ENCODE measurements around the gene FBLN1. TPM values are rescaled to one million over a fixed set of nuclear protein-coding genes. Genes with fewer than 3 reads are reported as not detected.

The FBLN1 gene
- polyA plus RNA-seq, 1 experiment, result 1,033 TPM

DNA sequence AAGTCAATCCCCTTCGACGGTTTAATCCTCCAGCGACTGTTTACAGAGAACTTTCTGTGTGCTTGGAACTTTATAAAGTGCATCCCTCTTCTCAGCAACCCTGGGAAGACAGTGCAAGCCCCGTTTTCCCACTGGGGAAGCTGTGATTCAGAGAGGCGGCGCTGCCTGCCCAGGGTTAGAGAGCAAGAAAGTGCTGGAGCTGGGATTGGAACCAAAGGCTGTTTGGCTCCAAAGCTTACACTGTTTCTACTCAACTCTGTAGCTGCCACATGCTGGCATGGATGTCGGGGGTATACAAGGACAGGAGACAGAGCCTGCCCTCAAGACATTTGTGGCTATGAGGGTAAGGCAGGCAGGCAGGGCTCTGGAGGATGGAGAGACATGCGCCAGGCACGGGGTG is 13.0 kb downstream of the FBLN1 start:
- no peak for DNase-seq (ENCODE audit: low read depth)
- TF ChIP-seq CTCF (IDR thresholded peaks at IDR 0.05; ENCODE audit: insufficient read depth, low read depth, low read length), result no peak
- H3K4me3 ChIP-seq (ENCODE audit: low read depth, low read length), result no peak overlapping the region
- no peaks in the 10 kb centered on the region for H3K27me3 ChIP-seq (ENCODE audit: control insufficient read depth, insufficient read depth, low read length)
- ChIA-PET POLR2A (no interaction called here), CTCF (interaction anchor here (1.0 to 5.7 kb wide), 3 partner anchors 11 to 75 kb away, joined by 3 to 19 read pairs (median 3); no protein-coding TSS in a partner anchor)
- H3K36me3 ChIP-seq (ENCODE audit: control insufficient read depth, insufficient read depth, low read length), result peaks cover 46% of the 10 kb centered on the region

DNA sequence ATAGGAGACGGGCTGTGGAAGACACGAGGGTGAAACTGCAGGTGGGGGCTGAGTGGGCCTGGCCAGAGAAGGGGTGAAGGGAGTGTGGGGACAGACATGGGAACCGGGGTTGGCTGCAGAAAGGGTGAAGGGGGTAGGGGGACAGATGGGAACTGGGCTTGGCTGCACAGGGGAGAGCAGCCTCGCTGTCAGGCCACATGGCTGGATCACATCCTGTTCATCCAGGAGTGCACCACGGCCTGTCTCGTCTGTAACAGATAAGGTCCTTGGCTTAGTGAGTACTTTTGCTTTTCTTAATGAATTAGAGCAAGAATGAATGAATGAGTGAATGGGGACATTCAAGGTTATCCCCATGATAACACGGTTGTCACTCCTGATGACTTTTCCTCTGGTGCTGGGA is 13.5 kb downstream of the FBLN1 start:
- CTCF ChIA-PET, result interaction anchor here (1.1 to 5.7 kb wide), 2 partner anchors 11 to 75 kb away, joined by 3 to 19 read pairs; no protein-coding TSS in a partner anchor
- Histone ChIP-seq H3K4me3 (ENCODE audit: low read depth, low read length) (no peak overlapping the region), H3K36me3 (ENCODE audit: control insufficient read depth, insufficient read depth, low read length) (peaks cover 47% of the 10 kb centered on the region), H3K27me3 (ENCODE audit: control insufficient read depth, insufficient read depth, low read length) (no peaks in the 10 kb centered on the region)
- DNase-seq (ENCODE audit: low read depth), result no peak
- POLR2A ChIA-PET, result no interaction called here
- no peak for TF ChIP-seq CTCF (IDR thresholded peaks at IDR 0.05; ENCODE audit: insufficient read depth, low read depth, low read length)

DNA sequence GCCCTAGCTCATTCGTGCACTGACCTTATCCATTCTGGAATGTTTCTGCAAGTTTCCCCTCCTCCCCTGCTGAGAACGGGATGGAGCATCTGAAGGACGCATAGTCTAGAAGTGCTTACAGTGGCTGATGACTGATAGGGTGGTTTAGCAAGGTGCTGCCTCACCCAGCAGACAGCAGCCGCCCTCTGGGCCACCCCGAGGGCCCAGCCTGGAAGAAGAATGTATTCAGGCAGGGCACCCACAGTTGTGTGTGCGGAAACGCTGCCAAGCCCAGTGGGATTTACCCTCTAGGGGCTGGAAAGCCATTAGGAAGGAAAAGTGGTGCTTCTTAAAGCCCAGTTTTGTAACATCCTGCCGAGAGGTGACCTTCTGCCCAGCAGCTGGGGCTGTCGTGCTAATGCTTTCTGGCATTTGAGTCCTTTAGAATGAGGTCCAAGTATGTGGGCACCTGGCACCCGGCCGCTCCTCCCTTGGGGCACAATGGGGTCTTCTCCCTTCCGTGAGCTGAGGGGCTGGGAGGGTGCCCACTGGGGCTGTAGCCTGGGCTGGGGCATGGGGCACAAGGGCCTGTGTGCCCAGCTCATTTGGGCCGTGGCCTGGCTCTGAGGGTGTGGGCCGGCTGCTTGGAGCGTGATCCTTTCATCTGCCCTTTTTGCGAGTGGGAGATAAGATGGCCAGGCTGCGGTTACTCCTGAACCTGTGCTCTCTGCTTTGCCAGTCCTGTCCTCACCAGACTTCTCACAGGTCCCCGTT is 14.4 kb downstream of the FBLN1 start:
- ChIA-PET CTCF (interaction anchor here (1.1 to 5.7 kb wide), 3 partner anchors 12 to 76 kb away, joined by 3 to 19 read pairs (median 3); no protein-coding TSS in a partner anchor), POLR2A (no interaction called here)
- no peak for DNase-seq (ENCODE audit: low read depth)
- H3K36me3 ChIP-seq (ENCODE audit: control insufficient read depth, insufficient read depth, low read length), result peaks cover 53% of the 10 kb centered on the region
- H3K4me3 ChIP-seq (ENCODE audit: low read depth, low read length), result no peak overlapping the region
- no peaks in the 10 kb centered on the region for H3K27me3 ChIP-seq (ENCODE audit: control insufficient read depth, insufficient read depth, low read length)
- TF ChIP-seq CTCF (IDR thresholded peaks at IDR 0.05; ENCODE audit: insufficient read depth, low read depth, low read length), result no peak

DNA sequence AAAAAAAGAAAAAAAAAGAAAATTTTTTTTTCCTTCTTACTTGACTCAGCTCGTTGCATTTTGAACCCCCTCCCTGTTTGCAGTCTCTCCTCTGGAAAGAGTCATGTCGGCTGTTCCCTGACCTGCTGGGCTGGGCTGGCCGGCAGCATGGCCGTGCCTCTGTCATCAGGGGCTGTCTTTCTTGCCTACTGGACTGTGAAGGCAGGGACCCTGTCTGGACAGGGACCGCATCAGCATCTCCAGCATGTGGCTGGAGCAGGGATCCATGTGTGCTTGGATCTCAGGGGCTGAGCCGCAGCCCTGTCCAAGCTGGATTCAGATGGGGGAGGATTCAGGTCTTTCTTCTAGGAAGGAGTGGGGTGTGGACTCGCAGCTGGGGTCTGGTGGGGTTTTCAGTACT is 15.5 kb downstream of the FBLN1 start:
- ChIA-PET POLR2A (no interaction called here), CTCF (interaction anchor here (1.1 kb wide), 1 partner anchor 11 kb away, joined by 3 read pairs; no protein-coding TSS in a partner anchor)
- Histone ChIP-seq H3K27me3 (ENCODE audit: control insufficient read depth, insufficient read depth, low read length) (no peaks in the 10 kb centered on the region), H3K36me3 (ENCODE audit: control insufficient read depth, insufficient read depth, low read length) (peaks cover 59% of the 10 kb centered on the region), H3K4me3 (ENCODE audit: low read depth, low read length) (no peak overlapping the region)
- no peak for TF ChIP-seq CTCF (IDR thresholded peaks at IDR 0.05; ENCODE audit: insufficient read depth, low read depth, low read length)
- no peak for DNase-seq (ENCODE audit: low read depth)

DNA sequence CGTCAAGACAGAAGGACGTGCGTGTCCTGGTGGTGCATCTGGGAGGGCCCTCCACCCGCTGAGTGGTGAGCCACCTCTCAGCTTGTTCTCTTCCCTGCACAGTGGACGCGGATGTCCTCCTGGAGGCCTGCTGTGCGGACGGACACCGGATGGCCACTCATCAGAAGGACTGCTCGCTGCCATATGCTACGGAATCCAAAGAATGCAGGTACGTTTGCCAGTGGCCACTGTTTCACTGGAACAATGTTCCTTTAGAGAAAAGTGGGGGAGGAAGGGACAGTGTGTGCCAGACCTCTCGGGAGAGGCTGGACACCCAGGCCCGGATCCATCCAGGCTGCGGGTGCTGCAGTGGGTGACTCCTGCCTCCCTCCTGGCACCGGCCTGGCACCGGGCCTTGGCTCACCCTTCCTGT is 15.9 kb downstream of the FBLN1 start:
- TF ChIP-seq CTCF (IDR thresholded peaks at IDR 0.05; ENCODE audit: insufficient read depth, low read depth, low read length), result no peak
- Histone ChIP-seq H3K4me3 (ENCODE audit: low read depth, low read length) (no peak overlapping the region), H3K27me3 (ENCODE audit: control insufficient read depth, insufficient read depth, low read length) (no peaks in the 10 kb centered on the region), H3K36me3 (ENCODE audit: control insufficient read depth, insufficient read depth, low read length) (peaks cover 59% of the 10 kb centered on the region)
- ChIA-PET POLR2A (no interaction called here), CTCF (interaction anchor here (0.6 kb wide), 1 partner anchor 850 kb away, joined by 3 read pairs; no protein-coding TSS in a partner anchor)
- no peak for DNase-seq (ENCODE audit: low read depth)

All from BJ (cell line).